AG09319 (cell line): ENCODE measurements around the gene ZNF451.

ENCODE experiments used
- DNase-seq: peaks from one replicate; pipeline ENCODE4 v3.0.0-alpha.2; 2010; ENCODE audit warnings: low read depth; ENCODE audit errors: extremely low read depth
- CTCF ChIP-seq: IDR thresholded peaks from 2 replicates; pipeline ENCODE4 v1.5.1; 2011; ENCODE audit warnings: low read depth, mild to moderate bottlenecking, inconsistent platforms, low read length, moderate library complexity

The ZNF451 gene

GRCh38 chr6:57137350-57137749 is 47.4 kb downstream of the ZNF451 start:
- no peak for TF ChIP-seq CTCF
- no peak for DNase-seq

GRCh38 chr6:57138026-57138425 is 48.0 kb downstream of the ZNF451 start:
- no peak for DNase-seq
- no peak for TF ChIP-seq CTCF

DNA sequence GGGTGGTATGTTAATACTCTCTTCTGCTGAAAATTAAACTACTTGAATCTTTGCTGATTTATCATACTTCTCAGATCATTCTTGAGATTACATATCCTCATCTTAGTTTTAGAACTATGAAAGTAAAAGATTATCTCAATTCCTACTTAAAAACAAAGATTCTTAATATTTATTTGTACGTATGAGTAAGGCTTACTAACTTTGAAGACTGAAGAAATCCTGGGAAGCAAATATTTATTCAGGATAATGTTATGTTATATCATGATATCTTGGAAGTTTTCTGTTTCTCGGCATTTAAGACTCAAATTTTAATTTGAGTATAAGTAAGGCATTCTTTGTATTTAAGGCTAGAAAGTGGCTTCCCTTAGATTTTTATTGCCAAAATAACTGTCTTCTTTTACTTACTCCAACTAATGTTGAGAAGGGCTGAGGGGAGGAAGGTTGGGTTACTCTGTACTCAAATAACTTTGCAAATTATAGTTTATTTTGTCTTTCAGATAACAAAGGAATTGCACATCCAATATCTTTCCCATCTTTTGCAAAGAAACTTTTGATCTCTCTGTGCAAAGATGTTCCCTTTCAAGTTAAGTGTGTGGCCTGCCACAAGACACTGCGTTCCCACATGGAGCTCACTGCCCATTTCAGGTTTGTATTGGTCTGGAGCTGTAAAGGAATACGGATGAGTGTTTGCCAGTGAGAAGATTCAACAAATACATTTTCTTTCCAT is 51.6 kb downstream of the ZNF451 start:
- DNase-seq, result no peak
- no peak for TF ChIP-seq CTCF

DNA sequence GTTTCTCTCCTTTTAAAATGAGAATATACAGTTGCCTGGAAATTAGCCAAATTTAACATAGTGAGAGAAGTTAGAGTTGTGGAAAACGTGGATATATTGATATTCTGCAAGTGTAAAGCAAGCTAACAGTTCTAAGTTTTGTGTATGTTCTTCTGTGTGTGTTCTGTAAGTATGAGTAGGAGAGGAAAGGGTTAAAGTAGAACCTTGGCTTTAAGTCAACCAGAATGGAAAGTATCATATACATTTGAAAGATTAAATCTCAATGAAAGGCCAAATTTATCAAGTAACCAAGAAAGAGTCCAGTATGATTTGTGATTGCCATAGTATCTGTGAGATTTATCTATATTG is 52.2 kb downstream of the ZNF451 start:
- DNase-seq, result no peak
- TF ChIP-seq CTCF, result no peak

DNA sequence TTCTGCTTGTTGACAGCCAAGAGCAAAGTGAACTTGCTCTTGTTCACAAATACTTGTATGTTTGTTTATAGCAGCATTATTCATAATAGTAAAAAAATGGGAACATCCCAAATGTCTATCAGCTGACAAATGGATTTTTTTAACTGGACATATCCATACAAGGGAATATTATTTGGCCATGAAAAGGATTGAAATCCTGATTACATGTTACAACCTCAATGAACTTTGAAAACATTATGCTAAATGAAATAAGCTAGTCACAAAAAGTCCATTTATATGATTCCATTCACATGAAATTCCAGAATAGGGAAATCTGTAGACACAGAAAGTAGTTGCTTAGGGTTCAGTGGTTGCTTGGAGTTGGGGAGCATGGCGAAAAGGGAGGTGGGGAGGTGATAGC is 53.7 kb downstream of the ZNF451 start:
- no peak for TF ChIP-seq CTCF
- no peak for DNase-seq

GRCh38 chr6:57147401-57147800 is 57.4 kb downstream of the ZNF451 start:
- TF ChIP-seq CTCF, result no peak
- no peak for DNase-seq

GRCh38 chr6:57147955-57148858 is 58.2 kb downstream of the ZNF451 start:
- TF ChIP-seq CTCF, result no peak
- no peak for DNase-seq
